Activated naive CD4-positive, alpha-beta T cell treated with Interleukin-2 at 50 U/mL for 16 hours (primary cell): ENCODE results near the gene SCAPER.
"Not testable (repeated sequence)": the region's sequence is repeated elsewhere in the genome, so short reads cannot be mapped to it uniquely, and the experiment has no call there.

ENCODE experiments used
- DNase-seq: peaks from one replicate; pipeline ENCODE4 v3.0.0-alpha.2; 2020

The SCAPER gene

DNA sequence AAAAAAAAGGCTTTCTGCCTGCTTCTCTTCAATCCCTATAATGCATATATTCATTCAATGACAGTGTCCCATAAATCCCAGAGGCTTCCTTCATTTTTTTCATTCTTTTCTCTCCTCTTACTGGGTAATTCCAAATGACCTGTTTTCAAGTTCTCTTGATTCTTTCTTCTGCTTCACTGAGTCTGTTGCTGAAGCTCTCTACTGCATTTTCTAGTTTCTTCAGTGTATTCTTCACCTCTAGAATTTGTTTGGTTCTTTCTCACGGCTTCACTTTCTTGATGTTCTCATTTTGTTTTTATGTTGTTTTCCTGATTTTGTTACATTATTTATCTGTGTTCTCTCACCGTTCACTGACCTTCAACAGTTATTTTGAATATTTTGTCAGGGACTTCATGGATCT is 141.6 kb downstream of the SCAPER start:
- no peak for DNase-seq

DNA sequence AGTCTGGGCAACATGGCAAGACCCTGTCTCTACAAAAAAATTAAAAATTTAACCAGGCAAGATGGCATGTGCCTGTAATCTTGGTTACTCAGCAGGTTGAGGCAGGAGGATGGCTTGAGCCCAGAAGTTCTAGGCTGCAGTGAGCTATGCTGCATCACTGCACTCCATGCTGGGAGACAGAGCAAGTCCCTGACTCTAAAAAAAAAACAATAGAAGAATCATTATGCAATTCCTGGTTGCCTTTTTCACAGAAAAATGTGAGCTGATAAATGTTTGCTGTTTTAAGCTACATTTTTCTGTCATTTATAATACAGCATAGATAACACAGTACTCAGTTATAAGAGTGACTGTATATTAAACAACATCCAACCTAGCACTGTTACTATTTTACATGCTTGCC is 148.8 kb downstream of the SCAPER start:
- DNase-seq = no peak

DNA sequence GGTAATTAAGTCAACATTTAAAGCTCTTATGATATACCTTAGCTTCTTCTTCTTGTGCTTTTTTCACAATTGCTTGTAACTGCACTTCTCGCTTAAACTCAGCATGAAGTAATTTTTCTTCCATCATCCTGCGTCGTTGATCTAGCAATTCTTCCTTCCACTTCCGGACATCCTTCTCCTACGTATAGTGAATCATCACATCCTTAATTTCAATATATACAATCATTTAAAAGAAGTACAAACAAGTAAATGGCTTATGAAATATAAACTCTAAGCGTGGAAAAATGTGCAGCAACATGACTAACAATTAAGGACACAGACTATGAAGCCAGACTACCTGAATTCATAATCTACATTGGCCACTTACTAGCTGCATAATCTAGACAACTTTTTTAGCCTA is 151.4 kb downstream of the SCAPER start:
- no peak for DNase-seq

- no peak for DNase-seq
Measured at GRCh38 chr15:76753131-76753530, 152.0 kb downstream of the SCAPER start.

DNA sequence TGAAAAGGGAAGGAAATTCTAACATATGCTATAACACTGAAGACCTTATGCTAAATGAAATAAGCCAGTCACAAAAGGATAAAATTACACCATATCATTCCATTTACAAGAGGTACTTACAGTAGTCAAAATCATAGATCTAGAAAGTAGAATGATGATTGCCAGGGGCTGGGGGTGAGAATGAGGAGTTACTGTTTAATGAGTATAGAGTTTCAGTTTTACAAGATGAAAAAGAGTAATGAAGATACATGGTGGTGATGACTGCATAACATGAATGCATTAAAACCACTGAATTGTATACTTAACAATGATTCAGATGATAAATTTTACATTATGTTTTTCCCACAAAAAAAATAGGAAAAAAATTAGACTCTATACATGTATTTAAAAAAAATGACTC is 152.6 kb downstream of the SCAPER start:
- DNase-seq = peak; percentile 12

- DNase-seq = no peak
Measured at GRCh38 chr15:76737573-76737972, 167.6 kb downstream of the SCAPER start.

DNA sequence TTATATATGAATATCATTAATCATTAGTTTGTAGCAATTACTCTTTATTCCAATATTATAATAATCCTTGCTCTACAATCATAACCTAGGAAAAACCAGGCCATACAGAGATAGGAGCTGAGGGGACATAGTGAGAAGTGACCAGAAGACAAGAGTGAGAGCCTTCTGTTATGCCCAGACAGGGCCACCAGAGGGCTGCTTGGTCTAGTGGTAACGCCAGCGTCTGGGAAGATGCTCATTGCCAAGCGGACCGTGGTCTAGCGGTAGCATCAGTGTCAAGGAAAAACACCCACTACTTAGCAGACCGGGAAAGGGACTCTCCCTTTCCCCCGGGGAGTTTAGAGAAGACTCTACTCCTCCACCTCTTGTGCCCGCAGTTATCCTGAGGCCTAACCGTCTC is 172.8 kb downstream of the SCAPER start:
- not testable (repeated sequence) for DNase-seq

- no peak for DNase-seq
Measured at GRCh38 chr15:76730262-76730661, 174.9 kb downstream of the SCAPER start.

DNA sequence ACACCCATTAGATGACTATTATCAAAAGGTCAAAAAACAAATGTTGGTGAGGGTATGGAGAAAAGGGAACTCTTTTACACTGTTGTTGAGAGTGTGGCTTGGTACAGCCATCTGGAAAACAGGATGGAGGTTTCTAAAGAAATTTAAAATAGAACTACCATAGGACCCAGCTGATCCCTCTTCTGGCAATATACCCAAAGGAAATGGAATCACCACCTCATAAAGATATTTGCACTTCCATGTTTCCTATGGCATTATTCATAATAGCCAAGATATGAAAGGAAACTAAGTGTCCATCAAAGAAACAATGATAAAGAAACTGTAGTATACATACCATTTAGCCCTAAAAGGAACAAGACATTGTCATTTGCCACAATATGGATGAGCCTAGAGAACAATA is 186.3 kb downstream of the SCAPER start:
- DNase-seq = no peak

- DNase-seq = no peak
Measured at GRCh38 chr15:76714950-76715349, 190.2 kb downstream of the SCAPER start.

GRCh38 chr15:76711351-76711827 is 193.8 kb downstream of the SCAPER start:
- no peak for DNase-seq

DNA sequence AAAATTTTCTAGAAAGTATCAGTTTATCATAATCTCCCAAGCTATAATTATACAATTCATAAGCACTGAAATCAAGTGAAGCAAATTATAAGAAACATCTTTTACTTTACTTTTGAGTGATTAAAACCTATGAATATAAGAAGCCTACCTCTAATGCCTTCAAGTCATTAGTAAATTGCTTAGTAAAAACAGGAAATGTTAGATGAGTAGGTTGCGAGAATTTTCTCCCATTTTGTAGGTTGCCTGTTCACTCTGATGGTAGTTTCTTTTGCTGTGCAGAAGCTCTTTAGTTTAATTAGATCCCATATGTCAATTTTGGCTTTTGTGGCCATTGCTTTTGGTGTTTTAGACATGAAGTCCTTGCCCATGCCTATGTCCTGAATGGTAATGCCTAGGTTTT is 201.1 kb downstream of the SCAPER start:
- not testable (repeated sequence) for DNase-seq

DNA sequence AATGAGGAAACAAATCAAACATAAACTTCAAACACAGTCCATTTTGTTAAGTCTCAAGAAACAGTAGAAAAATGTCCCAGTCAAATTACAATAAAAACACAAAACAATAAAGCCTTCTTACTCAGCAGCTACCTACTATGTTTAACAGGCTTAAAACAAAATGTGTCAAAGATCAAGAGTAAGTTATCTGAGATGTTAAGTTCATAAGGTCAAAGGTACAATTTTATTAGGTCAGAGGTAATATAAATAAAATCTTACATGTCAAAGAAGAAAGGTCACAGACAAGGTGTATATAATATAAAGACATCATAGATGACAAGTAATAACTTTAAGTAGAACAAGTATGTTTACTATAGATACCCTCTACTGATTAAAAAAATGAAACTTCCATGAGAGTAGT is 208.3 kb downstream of the SCAPER start:
- no peak for DNase-seq

- not testable (repeated sequence) for DNase-seq
Measured at GRCh38 chr15:76692546-76692945, 212.6 kb downstream of the SCAPER start.

DNA sequence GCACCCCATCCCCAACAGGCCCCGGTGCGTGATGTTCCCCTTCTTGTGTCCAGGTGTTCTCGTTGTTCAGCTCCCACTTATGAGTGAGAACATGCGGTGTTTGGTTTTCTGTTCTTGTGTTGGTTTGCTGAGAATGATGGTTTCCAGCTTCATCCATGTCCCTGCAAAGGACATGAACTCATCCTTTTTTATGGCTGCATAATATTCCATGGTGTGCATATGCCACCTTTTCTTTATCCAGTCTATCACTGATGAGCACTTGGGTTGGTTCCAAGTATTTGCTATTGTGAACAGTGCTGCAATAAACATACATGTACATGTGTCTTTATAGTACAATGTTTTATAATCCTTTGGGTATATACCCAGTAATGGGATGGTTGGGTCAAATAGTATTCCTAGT is 217.5 kb downstream of the SCAPER start:
- not testable (repeated sequence) for DNase-seq

GRCh38 chr15:76684002-76684401 is 221.1 kb downstream of the SCAPER start:
- DNase-seq = no peak

GRCh38 chr15:76682833-76683232 is 222.3 kb downstream of the SCAPER start:
- no peak for DNase-seq

GRCh38 chr15:76682259-76682658 is 222.9 kb downstream of the SCAPER start:
- no peak for DNase-seq

- DNase-seq = no peak
Measured at GRCh38 chr15:76678766-76679165, 226.4 kb downstream of the SCAPER start.

GRCh38 chr15:76674883-76675282 is 230.3 kb downstream of the SCAPER start:
- DNase-seq = no peak

GRCh38 chr15:76669521-76670207 is 235.5 kb downstream of the SCAPER start:
- no peak for DNase-seq

DNA sequence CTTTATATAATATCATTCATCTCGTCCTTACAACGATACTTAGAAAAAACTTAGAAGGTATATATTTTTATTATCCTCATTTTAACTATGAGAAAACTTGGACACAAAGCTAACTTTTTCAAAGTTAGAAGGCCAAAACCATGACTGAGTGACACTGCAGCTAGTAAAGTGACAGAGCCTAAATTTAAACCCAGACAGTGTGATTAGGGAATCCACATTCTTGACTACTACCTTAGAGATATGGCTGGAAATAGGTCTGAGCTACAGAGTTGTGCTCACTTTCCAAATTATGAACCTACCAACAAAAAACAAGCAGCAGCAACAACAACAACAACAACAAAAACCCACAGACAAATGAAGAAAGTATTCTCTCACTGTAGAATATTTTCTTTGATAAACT is 236.2 kb downstream of the SCAPER start:
- DNase-seq = no peak

DNA sequence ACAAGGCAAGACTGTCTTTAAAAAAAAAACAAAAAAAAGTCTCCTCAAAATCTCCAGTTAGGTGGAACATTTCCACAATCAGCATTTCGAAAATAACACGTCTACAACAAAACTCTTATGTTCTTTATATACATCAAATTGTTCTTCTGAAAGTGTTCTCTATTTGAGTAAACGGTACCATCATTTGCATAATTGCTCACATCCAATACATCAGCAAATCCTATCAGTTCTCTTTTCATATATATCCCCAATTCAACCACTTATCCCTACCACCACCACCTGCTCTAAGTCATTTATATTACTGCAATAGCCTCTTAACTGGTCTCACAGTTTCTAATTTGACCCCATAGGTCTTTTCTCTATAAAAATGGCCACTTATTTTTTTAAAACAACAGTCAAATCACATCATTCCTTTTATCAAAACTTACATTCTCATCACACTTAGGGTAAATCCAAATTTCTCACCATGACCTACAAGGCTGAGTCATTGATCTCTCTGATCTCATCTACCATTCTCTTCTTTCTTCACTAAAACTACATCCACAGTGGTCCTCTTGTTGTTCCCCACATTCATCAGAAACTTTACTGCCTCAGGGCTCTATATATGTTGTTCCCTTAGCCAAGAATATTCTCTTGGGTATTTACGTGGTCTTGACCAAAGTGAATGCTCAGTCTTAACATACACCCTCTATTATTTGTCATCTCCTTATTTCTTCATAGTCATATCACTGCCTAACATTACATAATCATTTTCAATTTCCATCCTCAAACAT is 237.0 kb downstream of the SCAPER start:
- no peak for DNase-seq

- no peak for DNase-seq
Measured at GRCh38 chr15:76664895-76665294, 240.2 kb downstream of the SCAPER start.
